Heart left ventricle (tissue), 13 donors: Measurements from ENCODE around the gene WDR70.
"Not testable (repeated sequence)": the region's sequence is repeated elsewhere in the genome, so short reads cannot be mapped to it uniquely, and the experiment has no call there.

Experiments
- POLR2A ChIP-seq, 2 donors: fragments of 450-650 bp; IDR thresholded peaks; one replicate each; pipeline ENCODE4 v1.6.1; 2017; ENCODE audit warnings: antibody characterized with exemption in 2 of 2, mild to moderate bottlenecking in 2 of 2, moderate library complexity in 2 of 2
- TF ChIP-seq, protein P1 (sequence below), 12 donors: fragments of 200-600 bp; sonication (generic) in 4 of 12; IDR thresholded peaks; one replicate each; pipeline versions ENCODE4 v1.5.0 to v1.8.0; 2018 to 2022; ENCODE audit warnings: antibody characterized with exemption in 12 of 12, mild to moderate bottlenecking in 5 of 12
- donor health status: ischemic (EF 13 %, LVEDD 7.1; RV severe dilation, severe dysfunction).
- donor health status: DM: no; HTN: yes; CAD: no.
- donor health status: DM: no; HTN: no; CAD: no.
- donor health status: ischemic (EF 25% LVEDD 6.9; RV normal size, moderate dysfunction).
- donor health status: ischemic (EF 25% LVEDD 5.7; RV mildly dilated, moderate dysfunction).
- donor health status: ischemic (EF 35%, LVEDD 5.7; RV mildly dilated, moderate dysfunction).
- donor health status: nonischemic (EF 11% LVEDD 7.7; RV severe dilation, severe dysfunction).
- donor health status: DM: yes; HTN: yes; CAD: no.
- donor health status: PGD.
- donor health status: ischemic (EF 29% LVEDD 5.4; RV normal size, mild dysfunction).
- donor health status: nonischemic (EF 23%, LVEDD 6.1; RV moderate dilation, normal function).

DNA sequence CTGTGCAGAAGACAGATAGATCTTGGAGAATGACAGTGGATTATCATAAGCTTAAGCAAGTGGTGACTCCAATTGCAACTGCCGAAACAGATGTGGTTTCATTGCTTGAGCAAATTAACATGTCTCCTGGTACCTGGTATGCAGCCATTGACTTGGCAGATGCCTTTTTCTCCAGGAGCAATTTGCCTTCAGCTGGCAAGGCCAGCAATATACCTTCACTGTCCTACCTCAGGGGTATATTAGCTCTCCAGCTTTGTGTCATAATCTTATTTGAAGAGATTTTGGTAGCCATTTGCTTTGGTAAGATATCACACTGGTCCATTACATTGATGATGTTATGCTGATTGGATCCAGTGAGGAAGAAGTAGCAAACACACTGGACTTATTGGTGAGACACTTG, 417.3 kb downstream of the WDR70 start:
- TF ChIP-seq, protein P1, sequence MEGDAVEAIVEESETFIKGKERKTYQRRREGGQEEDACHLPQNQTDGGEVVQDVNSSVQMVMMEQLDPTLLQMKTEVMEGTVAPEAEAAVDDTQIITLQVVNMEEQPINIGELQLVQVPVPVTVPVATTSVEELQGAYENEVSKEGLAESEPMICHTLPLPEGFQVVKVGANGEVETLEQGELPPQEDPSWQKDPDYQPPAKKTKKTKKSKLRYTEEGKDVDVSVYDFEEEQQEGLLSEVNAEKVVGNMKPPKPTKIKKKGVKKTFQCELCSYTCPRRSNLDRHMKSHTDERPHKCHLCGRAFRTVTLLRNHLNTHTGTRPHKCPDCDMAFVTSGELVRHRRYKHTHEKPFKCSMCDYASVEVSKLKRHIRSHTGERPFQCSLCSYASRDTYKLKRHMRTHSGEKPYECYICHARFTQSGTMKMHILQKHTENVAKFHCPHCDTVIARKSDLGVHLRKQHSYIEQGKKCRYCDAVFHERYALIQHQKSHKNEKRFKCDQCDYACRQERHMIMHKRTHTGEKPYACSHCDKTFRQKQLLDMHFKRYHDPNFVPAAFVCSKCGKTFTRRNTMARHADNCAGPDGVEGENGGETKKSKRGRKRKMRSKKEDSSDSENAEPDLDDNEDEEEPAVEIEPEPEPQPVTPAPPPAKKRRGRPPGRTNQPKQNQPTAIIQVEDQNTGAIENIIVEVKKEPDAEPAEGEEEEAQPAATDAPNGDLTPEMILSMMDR (IDR thresholded peaks at IDR 0.05), result not testable (repeated sequence)
- TF ChIP-seq POLR2A (IDR thresholded peaks at IDR 0.05), result not testable (repeated sequence)
